T-helper 9 cell (primary cell): ENCODE data around the gene TEX10.

Source experiments
- DNase-seq: peaks from one replicate; pipeline ENCODE4 v3.0.0-alpha.2; 2020

TEX10 gene

DNA sequence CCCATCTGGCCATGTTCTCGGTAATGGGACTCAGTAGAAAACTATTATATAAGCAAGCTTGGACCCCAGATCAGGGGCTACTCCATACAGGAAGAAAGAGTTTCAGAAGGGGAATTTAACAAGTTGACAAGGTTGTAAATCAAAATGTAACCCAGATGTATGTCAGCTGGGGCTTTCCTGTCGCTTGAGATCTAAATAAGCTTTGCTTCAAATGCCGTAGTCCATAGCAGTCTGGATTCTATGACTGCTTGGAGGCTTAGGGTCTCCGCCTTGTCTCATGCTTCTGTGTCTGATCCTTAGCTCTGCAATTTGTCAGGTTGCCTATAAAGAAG lies 70.4 kb downstream of the TEX10 start:
- DNase-seq: no peak

GRCh38 chr9:100281676-100282387 lies 70.9 kb downstream of the TEX10 start:
- no peak for DNase-seq

- DNase-seq: no peak
These were observed 71.7 kb downstream of the TEX10 start for GRCh38 chr9:100281066-100281465.

DNA sequence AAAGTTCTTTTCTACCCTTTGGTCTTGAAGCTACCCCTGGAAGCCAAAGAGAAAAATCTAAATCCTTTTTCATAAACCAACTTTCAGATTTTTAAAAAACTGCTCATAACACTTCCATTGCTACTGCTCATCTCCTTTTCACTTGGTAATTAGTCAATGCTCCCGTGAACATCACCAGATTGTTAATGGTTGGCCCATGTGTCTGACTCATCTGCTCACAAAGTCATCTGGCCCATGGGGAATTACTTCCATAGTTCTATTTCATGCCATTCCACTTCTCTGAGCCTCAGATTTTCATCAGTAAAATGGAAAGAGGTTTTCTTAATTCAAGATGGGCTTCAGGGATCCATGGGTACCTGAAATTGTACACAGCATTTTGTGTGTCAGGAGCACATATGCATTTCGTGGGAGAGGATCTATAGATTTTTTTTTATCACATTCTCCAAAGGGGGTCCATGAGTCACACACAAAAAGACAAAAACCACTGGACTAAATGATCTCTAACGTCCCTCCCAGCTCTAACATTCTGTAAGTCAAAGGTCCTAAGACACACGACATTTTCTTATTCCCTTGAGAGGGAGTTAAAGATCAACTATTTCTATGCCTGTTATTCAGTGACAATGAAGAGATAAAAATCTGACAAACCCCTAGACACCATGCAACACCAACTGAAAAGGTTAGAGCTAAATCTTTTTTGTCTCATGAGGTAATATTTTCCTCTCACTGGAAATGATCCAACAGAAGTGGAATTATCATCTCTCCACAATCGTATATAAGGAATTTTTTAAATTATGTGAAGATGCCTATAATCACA lies 75.4 kb downstream of the TEX10 start:
- no peak for DNase-seq

- DNase-seq: no peak
These were observed 83.1 kb downstream of the TEX10 start for GRCh38 chr9:100269656-100270055.

DNA sequence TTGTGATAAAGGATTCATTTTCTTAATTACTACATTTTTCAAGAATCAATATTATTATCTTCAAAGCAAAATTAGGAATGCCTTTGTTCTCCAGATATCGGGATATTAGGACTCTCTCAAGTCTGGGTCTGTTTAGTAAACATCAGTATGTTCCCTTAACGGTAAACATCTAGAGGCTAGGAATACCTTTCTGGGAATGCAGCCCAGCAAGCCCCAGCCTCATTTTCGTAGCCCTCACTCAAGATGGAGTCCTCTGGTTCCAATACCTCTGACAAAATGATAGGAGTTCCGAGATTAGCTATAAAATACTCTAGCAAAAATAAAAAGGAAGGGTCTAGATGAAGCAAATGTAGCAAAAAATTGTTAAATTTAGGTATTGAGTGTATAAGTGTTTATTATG lies 84.5 kb downstream of the TEX10 start:
- no peak for DNase-seq

DNA sequence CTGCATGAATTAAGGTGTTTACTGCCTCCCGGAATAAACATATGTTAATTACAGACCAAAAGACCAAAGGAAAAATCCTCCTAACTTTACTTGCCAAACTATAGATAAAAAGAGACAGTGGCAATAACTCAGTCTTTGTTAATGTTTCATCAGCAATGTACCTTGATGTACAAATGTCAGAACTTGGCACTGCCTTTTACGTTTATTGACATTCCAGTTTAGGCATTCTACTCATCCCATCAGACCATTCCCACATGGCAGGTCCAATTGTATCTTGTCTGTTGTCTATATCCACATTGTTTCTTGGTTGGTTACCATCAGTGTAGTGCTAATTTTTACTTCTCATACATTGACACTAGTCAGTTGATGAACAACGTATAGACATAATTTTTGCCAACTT lies 85.5 kb downstream of the TEX10 start:
- DNase-seq: no peak
